ENCODE data around the gene APOE. TPM values are rescaled to one million over a fixed set of nuclear protein-coding genes. Genes with fewer than 3 reads are reported as not detected.

Gene APOE
- total and polyA plus RNA-seq, 2 of the 8 experiments (the other 6 are each of a cell fraction or from before 2014, with no cell fraction given): 629 to 1,258 TPM

- TF ChIP-seq SAP30 (IDR thresholded peaks at IDR 0.05; ENCODE audit: insufficient read depth, insufficient replicate concordance, low read length) (no peak), BCL11A (IDR thresholded peaks at IDR 0.05; ENCODE audit: low read depth in 2 of 2, low read length in 2 of 2) (no peak), MAX (IDR thresholded peaks at IDR 0.05) (no peak), USF2 (IDR thresholded peaks at IDR 0.05; ENCODE audit: low read length) (no peak), YY1 (IDR thresholded peaks at IDR 0.05; ENCODE audit: low read depth, low read length) (no peak)
Measured at GRCh38 chr19:44875666-44876451, 29.7 kb upstream of the APOE start (continued).

Data from H1 (cell line).